DND-41 (cell line): ENCODE measurements around the gene FAM180A.

Experiments
- ATAC-seq: fragments of 200-7000 bp; cut with Tn5 transposase; 3 replicates; pipeline ENCODE4 v1.9.1; 2021; ENCODE audit warnings: low read depth; ENCODE audit not compliant: insufficient read depth
- DNase-seq: peaks from one replicate; pipeline ENCODE4 v3.0.0-alpha.2; 2020
- H2AFZ ChIP-seq: 2 replicates; pipeline ENCODE4 v1.6.0; 2012; ENCODE audit warnings: low read depth, low read length
- H3K27ac ChIP-seq: 2 replicates; pipeline ENCODE4 v1.5.1; 2012; ENCODE audit warnings: low read length, inconsistent platforms
- H3K27me3 ChIP-seq: fragments of 200-600 bp; sonication (generic); 2 replicates; pipeline ENCODE4 v1.6.0; 2012; ENCODE audit warnings: low read length, mild to moderate bottlenecking, inconsistent platforms; ENCODE audit not compliant: insufficient read depth, poor library complexity
- H3K36me3 ChIP-seq: 2 replicates; pipeline ENCODE4 v1.5.1; 2012; ENCODE audit warnings: low read length, inconsistent platforms; ENCODE audit not compliant: insufficient read depth
- H3K4me1 ChIP-seq: 2 replicates; pipeline ENCODE4 v1.5.1; 2012; ENCODE audit warnings: mild to moderate bottlenecking, low read length; ENCODE audit not compliant: insufficient read depth
- H3K4me2 ChIP-seq: 2 replicates; pipeline ENCODE4 v1.6.0; 2012; ENCODE audit warnings: mild to moderate bottlenecking, moderate library complexity, low read length, inconsistent platforms; ENCODE audit not compliant: insufficient read depth
- H3K4me3 ChIP-seq, 2 experiments: fragments of 200-600 bp in 1 of 2; shearing (Covaris generic) in 1 of 2; 2 replicates each; pipeline ENCODE4 v1.5.1; 2012 to 2016; ENCODE audit warnings: inconsistent platforms in 2 of 2, low read length in 2 of 2, mild to moderate bottlenecking in 2 of 2, low read depth in 1 of 2, moderate library complexity in 1 of 2
- H3K79me2 ChIP-seq: 2 replicates; pipeline ENCODE4 v1.6.0; 2012; ENCODE audit warnings: low read length, inconsistent platforms; ENCODE audit not compliant: insufficient read depth
- H3K9ac ChIP-seq: 2 replicates; pipeline ENCODE4 v1.6.0; 2012; ENCODE audit warnings: low read depth, mild to moderate bottlenecking, inconsistent platforms, low read length, moderate library complexity
- H3K9me3 ChIP-seq: 2 replicates; pipeline ENCODE4 v1.5.1; 2012; ENCODE audit warnings: low read length, moderate library complexity, mild to moderate bottlenecking, inconsistent platforms; ENCODE audit not compliant: insufficient read depth, severe bottlenecking
- H4K20me1 ChIP-seq: 2 replicates; pipeline ENCODE4 v1.6.0; 2012; ENCODE audit warnings: low read length; ENCODE audit not compliant: insufficient read depth
- EZH2 ChIP-seq: IDR thresholded peaks from 3 replicates; pipeline ENCODE4 v1.6.1; 2012; ENCODE audit warnings: borderline replicate concordance, low read depth, mild to moderate bottlenecking, moderate library complexity, low read length, inconsistent platforms; ENCODE audit not compliant: severe bottlenecking
- TF ChIP-seq, protein P1 (sequence below): IDR thresholded peaks from 2 replicates; pipeline ENCODE4 v1.5.1; 2012; ENCODE audit warnings: borderline replicate concordance, low read length, moderate library complexity, mild to moderate bottlenecking; ENCODE audit not compliant: poor library complexity, severe bottlenecking; ENCODE audit errors: extremely low read depth

FAM180A gene

DNA sequence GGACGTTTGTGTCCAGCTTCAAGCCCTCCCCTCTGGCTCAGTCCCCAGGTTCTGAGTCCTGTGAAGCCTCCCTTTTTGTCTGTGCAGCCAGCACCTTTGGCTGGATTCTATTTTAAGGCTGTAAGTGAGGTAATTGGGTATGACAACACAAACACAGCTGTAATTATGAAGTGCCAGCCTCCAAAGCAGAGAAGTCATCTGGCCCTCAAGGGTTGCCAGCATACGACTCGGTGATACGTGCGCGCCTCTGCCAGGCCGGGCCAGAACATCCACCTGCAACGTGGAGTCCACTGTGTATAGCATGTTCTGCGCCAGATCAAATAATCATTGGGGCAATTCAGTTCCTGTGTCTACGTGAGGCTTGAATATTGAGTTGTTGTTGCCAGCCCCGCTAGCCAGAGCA is 6.7 kb upstream of the FAM180A start:
- Histone ChIP-seq H3K9me3 (no peaks in the 10 kb centered on the region), H4K20me1 (no peaks in the 10 kb centered on the region), H3K4me1 (no peaks in the 10 kb centered on the region), H3K9ac (no peak overlapping the region), H3K4me2 (no peak overlapping the region), H3K27ac (no peak overlapping the region), H3K4me3 (no peak overlapping the region), H3K36me3 (no peaks in the 10 kb centered on the region), H3K27me3 (peaks cover 3% of the 10 kb centered on the region), H2AFZ (no peak overlapping the region), H3K79me2 (no peaks in the 10 kb centered on the region)
- TF ChIP-seq EZH2: no peak
- TF ChIP-seq, protein P1, sequence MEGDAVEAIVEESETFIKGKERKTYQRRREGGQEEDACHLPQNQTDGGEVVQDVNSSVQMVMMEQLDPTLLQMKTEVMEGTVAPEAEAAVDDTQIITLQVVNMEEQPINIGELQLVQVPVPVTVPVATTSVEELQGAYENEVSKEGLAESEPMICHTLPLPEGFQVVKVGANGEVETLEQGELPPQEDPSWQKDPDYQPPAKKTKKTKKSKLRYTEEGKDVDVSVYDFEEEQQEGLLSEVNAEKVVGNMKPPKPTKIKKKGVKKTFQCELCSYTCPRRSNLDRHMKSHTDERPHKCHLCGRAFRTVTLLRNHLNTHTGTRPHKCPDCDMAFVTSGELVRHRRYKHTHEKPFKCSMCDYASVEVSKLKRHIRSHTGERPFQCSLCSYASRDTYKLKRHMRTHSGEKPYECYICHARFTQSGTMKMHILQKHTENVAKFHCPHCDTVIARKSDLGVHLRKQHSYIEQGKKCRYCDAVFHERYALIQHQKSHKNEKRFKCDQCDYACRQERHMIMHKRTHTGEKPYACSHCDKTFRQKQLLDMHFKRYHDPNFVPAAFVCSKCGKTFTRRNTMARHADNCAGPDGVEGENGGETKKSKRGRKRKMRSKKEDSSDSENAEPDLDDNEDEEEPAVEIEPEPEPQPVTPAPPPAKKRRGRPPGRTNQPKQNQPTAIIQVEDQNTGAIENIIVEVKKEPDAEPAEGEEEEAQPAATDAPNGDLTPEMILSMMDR: no peak
- ATAC-seq (no peak), DNase-seq (no peak)

DNA sequence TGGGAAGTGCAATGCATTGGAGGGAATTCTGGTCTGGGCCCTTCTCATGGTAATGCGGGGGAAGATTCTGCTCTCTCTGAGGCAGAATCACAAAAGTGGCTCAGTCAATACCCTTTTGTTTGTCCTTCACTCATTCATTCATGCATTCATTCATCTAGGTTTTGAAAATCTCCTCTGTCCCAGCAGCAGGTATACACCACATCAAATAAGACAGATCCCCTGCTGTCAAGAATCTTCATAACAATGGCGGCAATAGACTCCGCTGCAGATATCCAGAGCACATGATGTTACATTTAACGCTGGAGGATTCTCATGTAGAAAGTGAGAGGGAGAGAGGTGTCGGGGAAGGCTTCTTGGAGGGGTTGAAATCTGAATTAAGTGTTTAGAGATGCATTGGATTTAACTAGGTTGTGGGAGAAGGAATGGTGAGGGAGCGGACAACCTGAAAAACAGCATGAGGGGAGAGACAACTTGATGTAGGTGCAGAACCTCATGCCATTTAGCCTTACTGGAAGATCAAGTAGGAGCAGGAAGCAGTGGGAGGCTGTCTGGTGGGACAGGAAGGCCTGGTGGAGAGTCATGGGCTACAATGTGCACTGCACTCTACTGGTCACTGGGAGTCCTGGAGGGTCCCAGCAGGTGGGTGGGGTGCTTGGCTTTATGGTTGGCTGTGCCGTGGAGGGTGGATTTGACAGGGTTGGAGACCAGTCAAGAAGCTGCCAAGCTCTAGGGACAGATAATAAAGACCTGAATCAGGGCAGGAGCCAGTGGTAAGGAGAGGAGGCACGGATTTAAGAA is 5.2 kb upstream of the FAM180A start:
- H3K27me3 ChIP-seq: peaks cover 3% of the 10 kb centered on the region
- ATAC-seq (no peak; the same call in 2 of the 3 replicates), DNase-seq (no peak)
- no peak overlapping the region for H3K9ac ChIP-seq
- no peaks in the 10 kb centered on the region for H3K36me3 ChIP-seq
- H3K4me3 ChIP-seq: no peak overlapping the region
- H3K4me1 ChIP-seq: no peaks in the 10 kb centered on the region
- H3K79me2 ChIP-seq: no peaks in the 10 kb centered on the region
- no peak overlapping the region for H3K27ac ChIP-seq
- no peak overlapping the region for H2AFZ ChIP-seq
- no peaks in the 10 kb centered on the region for H3K9me3 ChIP-seq
- H4K20me1 ChIP-seq: no peaks in the 10 kb centered on the region
- TF ChIP-seq EZH2: no peak
- TF ChIP-seq, protein P1: no peak
- H3K4me2 ChIP-seq: no peak overlapping the region

DNA sequence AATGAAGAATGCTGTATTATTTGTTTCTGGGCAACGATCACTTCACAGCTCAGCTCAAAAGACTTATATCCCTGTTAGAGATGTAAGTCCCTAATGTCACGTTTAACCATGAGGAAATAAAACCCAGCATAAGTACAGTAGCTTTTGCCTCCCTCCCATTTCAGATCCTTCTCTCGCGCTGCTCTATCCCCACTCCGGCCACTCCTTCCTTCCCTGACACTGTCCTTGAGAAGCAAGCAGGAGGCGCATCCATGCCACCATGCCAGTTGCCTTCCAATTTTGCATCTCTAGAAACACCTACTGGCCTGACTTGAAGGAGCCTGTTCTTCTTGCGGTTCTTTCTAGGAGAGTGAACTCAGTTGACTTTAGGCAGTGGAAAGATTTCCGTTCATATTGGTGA is 1.2 kb downstream of the FAM180A start:
- no peak overlapping the region for H3K4me2 ChIP-seq
- H2AFZ ChIP-seq: no peak overlapping the region
- no peak for TF ChIP-seq EZH2
- TF ChIP-seq, protein P1: no peak
- no peaks in the 10 kb centered on the region for H3K36me3 ChIP-seq
- peaks cover 2% of the 10 kb centered on the region for H3K27me3 ChIP-seq
- no peak for ATAC-seq
- H3K27ac ChIP-seq: no peak overlapping the region
- H3K79me2 ChIP-seq: no peaks in the 10 kb centered on the region
- no peaks in the 10 kb centered on the region for H3K9me3 ChIP-seq
- H3K4me3 ChIP-seq: no peak overlapping the region
- DNase-seq: no peak
- H3K9ac ChIP-seq: no peak overlapping the region
- H4K20me1 ChIP-seq: no peaks in the 10 kb centered on the region; the same call in 1 of the 2 replicates
- H3K4me1 ChIP-seq: no peaks in the 10 kb centered on the region
